Upper lobe of left lung (tissue), 4 donors: ENCODE data around the gene RND1.

ENCODE experiments used
- CTCF ChIP-seq, 6 experiments: fragments of 450-650 bp in 4 of 6; fragments of 200-600 bp in 2 of 6; sonication (generic) in 2 of 6; IDR thresholded peaks; one replicate each; pipeline ENCODE4 v1.5.1; 2016 to 2019; ENCODE audit warnings: antibody characterized with exemption in 6 of 6
- EP300 ChIP-seq, 4 donors: sonication (generic); formaldehyde crosslinking; IDR thresholded peaks; one replicate each; pipeline ENCODE4 v1.5.1; 2017; ENCODE audit warnings: antibody characterized with exemption in 4 of 4, control low read depth in 2 of 4
- POLR2A ChIP-seq, 4 donors: fragments of 450-650 bp; IDR thresholded peaks; one replicate each; pipeline ENCODE4 v1.5.1; 2016 to 2017; ENCODE audit warnings: antibody characterized with exemption in 4 of 4, mild to moderate bottlenecking in 2 of 4
- POLR2AphosphoS5 ChIP-seq, 2 donors: sonication (generic); formaldehyde crosslinking; IDR thresholded peaks; one replicate each; pipeline ENCODE4 v1.5.1; 2017; ENCODE audit warnings: antibody characterized with exemption in 2 of 2

- TF ChIP-seq CTCF (IDR thresholded peaks at IDR 0.05) (peak; percentile 82 to 95 (median 94)), POLR2A (IDR thresholded peaks at IDR 0.05) (no peak), EP300 (IDR thresholded peaks at IDR 0.05) (no peak), POLR2AphosphoS5 (IDR thresholded peaks at IDR 0.05) (no peak)
Observed at GRCh38 chr12:48890657-48891418, 25.2 kb upstream of the RND1 start.
